Measurements from ENCODE around the gene IL21R.
A peak's percentile ranks its signal among the peaks of the same experiment; 100 is the strongest.

The IL21R gene

DNA sequence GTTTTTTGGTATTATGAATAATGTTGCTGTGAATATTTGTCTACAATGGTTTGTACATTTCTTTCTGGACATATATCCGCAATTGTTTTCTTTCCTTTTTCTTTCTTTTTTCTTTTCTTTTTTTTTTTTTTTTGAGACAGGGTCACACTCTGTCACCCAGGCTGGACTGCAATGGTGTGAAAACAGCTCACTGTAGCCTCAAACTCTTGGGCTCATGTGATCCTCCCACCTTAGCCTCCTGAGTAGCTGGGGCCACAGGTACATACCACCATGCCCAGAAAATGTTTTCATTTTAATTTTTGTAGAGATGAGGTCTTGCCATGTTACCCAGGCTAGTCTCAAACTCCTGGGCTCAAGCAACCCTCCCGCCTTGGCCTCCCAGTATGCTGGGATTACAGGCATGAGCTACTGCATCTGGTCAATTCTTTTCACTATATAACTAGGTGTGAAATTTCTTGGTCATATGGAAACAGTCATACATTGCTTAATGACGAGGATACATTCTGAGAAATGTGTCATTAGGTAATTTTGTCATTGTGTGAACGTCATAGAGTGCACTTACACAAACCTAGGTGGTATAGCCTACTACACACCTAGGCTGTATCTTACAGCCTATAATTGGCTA, 15.2 kb downstream of the IL21R start:
- TF ChIP-seq, protein P1, sequence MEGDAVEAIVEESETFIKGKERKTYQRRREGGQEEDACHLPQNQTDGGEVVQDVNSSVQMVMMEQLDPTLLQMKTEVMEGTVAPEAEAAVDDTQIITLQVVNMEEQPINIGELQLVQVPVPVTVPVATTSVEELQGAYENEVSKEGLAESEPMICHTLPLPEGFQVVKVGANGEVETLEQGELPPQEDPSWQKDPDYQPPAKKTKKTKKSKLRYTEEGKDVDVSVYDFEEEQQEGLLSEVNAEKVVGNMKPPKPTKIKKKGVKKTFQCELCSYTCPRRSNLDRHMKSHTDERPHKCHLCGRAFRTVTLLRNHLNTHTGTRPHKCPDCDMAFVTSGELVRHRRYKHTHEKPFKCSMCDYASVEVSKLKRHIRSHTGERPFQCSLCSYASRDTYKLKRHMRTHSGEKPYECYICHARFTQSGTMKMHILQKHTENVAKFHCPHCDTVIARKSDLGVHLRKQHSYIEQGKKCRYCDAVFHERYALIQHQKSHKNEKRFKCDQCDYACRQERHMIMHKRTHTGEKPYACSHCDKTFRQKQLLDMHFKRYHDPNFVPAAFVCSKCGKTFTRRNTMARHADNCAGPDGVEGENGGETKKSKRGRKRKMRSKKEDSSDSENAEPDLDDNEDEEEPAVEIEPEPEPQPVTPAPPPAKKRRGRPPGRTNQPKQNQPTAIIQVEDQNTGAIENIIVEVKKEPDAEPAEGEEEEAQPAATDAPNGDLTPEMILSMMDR (conservative IDR thresholded peaks at IDR 0.05; ENCODE audit: low read depth, low read length) = no peak
- DNase-seq (ENCODE audit: low read depth) = no peak
- H3K4me3 ChIP-seq (ENCODE audit: low read length) = no peak overlapping the region

DNA sequence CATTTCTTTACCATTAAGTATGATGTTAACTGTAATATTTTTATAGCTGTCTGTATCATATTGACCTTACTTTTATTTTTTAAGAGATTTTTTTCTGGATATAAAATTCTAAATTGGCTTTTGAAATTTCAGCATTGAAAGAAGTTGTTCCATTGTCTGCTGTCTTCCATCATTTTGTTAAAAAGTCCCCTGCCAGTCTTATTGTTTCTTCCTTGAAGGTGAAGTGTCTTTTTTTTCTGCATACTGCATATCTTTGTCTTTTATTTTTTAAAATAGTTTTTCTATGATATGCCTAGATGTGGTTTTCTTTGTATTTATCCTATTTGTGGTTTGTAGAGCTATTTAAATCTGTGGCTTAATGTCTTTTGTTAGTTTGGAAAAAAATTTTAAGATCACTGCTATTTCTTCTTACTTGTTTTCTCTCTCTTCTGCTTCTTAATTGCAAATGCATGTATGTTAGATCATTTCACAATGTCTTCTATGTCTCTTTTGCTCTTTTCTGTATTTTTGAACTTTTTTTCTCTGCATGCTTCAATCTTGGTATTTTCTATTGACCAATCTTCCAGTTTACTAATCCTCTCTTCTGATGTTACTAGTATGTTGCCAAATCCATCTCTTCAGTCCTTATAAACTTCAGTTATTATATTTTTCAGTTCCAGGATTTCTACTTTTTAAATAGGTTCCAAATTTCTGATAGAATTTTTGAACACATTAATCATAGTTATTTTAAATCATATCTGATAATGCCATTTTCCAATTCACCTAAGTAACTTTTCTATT, 20.2 kb downstream of the IL21R start:
- TF ChIP-seq, protein P1 (conservative IDR thresholded peaks at IDR 0.05; ENCODE audit: low read depth, low read length) = no peak
- no peak for DNase-seq (ENCODE audit: low read depth)
- H3K4me3 ChIP-seq (ENCODE audit: low read length) = no peak overlapping the region

DNA sequence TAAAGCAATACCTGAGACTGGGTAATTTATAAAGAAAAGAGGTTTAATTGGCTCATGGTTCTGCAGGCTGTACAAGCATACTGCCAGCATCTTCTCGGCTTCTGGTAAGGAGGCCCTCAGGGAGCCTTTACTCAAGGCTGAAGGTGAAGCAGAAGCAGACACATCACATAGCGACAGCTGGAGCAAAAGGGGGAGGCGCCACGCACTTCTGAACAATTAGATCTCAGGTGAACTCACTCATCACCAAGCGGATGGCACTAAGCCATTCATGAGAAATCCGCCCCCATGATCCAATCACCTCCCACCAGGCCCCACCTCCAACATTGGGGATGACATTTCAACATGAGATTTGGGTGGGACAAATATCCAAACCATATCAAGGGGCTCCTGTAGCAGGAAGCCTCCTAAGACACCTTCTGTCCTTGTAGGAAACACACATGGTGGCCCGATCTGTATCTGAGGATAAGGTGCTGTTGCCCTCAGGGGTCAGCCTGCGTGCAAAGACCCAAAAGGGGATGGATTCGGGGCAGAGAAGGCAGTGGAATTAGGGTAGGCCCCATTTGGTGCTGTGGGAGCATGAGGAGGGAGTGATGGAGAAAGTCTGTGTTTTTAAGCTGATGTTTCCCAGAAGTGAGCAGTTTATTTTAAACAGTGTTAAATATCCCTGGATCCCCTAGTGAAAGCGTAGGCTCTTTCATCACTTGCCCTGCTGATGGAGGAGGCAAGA, 23.0 kb downstream of the IL21R start:
- TF ChIP-seq, protein P1 (conservative IDR thresholded peaks at IDR 0.05; ENCODE audit: low read depth, low read length) = no peak
- no peak for DNase-seq (ENCODE audit: low read depth)

DNA sequence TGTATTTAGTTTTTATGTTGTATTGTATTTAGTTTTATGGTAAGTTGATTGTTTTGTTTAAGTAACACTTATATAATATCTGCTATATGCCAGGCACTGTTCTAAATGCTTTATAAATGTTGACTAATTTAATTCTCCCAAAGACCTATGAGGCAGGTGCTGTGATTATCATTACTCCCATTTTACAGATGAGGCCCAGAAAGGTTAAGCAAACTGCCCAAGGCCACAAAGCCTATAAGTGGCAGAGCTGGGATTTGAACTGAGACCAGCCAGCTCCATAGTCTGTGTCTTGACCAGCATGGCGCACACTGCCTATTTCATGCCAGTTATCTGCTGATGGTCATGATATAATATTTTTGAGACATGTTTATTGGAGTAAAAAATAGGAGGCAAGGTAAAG, 24.0 kb downstream of the IL21R start:
- no peak overlapping the region for H3K4me3 ChIP-seq (ENCODE audit: low read length)
- DNase-seq (ENCODE audit: low read depth) = no peak
- TF ChIP-seq, protein P1 (conservative IDR thresholded peaks at IDR 0.05; ENCODE audit: low read depth, low read length) = no peak

More for the DNA sequence above, 23.0 kb downstream of the IL21R start:
- H3K4me3 ChIP-seq (ENCODE audit: low read length) = no peak overlapping the region

DNA sequence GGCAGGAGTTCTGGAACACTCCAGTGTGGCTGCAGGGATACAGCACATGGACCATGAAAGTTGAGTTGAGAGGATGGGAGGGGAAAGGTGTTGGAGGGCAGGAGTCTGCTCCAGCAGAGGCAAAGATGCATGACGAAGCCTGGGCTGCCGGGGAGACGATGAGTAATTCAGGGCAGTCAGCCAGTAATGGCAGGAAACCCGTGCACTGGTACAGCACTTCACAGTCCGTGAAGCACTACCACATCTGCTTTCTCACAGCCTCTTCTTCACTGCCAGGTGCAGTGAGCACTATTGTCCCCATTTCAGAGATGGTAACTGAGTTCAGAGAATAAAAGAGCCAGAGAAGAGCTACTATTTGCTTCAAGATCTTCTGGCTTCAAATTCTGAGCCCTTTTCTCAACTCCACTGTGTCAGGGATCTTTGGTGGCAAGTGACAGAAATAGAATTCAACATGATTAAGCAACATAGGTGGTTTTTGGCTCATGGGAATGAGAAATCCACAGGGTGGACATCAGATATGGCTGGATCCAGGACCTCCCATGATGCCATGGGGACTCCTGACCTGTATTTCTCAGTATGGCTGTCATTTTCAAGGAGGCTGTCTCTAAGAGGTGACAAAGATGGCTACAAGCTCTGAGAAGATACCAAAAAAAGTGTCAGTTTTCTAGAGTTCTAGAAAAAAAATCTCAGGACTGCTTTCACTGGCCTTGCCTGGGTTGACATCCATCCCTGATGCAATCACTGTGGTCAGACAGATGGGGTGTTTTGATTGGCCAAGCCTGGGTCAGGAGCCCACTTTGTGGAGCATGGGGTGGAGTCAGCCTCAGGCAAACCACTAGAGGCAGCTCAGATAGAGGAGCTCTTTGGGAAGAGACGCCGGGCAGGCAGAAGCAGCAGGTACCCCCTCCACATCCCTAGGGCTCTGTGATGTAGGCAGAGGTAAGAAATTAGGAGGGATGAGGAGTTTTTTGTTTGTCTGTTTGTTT, 24.7 kb downstream of the IL21R start:
- DNase-seq (ENCODE audit: low read depth) = peak; percentile 33
- TF ChIP-seq, protein P1 (conservative IDR thresholded peaks at IDR 0.05; ENCODE audit: low read depth, low read length) = no peak
- no peak overlapping the region for H3K4me3 ChIP-seq (ENCODE audit: low read length)

DNA sequence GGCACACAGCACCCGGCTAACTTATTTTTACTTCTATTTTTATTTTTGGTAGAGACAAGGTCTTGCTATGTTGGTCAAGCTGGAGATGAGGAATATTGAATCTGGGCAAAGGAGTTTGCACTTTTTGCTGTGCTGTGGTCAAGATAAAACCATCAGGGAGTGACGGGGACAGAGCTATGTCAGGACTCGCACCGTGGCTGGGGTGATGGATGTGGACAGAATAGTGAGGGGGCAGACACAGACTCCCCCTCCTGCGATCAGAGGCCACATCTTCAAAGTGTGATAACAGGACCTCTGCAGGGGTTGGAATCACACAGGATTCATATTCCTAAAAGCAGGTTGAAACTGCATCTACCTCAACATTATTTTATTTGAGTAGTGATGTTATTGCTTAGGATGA, 25.6 kb downstream of the IL21R start:
- TF ChIP-seq, protein P1 (conservative IDR thresholded peaks at IDR 0.05; ENCODE audit: low read depth, low read length) = no peak
- no peak for DNase-seq (ENCODE audit: low read depth)
- no peak overlapping the region for H3K4me3 ChIP-seq (ENCODE audit: low read length)
